SK-N-SH (cell line): ENCODE data around the gene MX2. TPM values are rescaled to one million over a fixed set of nuclear protein-coding genes. Genes with fewer than 3 reads are reported as not detected.

ENCODE experiments used
- CTCF ChIA-PET: fragments of 300-600, 350-600 bp; formaldehyde crosslinking; extraction: SDS; loops from one replicate; lab custom pipeline; 2021; lab: Yijun Ruan, JAX
- POLR2A ChIA-PET: fragments of 350-600 bp; sonication (Branson Sonifier 250); formaldehyde crosslinking; extraction: SDS; loops from one replicate; lab custom pipeline; 2020; ENCODE audit warnings: antibody characterized with exemption, inconsistent platforms; lab: Yijun Ruan, JAX
- DNase-seq: peaks from one replicate; pipeline ENCODE4 v3.0.0; 2012
- H2AFZ ChIP-seq: fragments of 200-600 bp; sonication (generic); 2 replicates; pipeline ENCODE4 v1.8.1; 2016; ENCODE audit warnings: antibody characterized with exemption, mild to moderate bottlenecking, low read depth
- H3F3A ChIP-seq: fragments of 200-600 bp; sonication (generic); replicated peaks from 2 replicates; pipeline ENCODE3; 2016; ENCODE audit warnings: antibody characterized with exemption, mild to moderate bottlenecking; ENCODE audit not compliant: insufficient read depth
- H3K27ac ChIP-seq, 2 experiments: fragments of 200-500 bp in 1 of 2; fragments of 200-600 bp in 1 of 2; sonication (Bioruptor generic) in 1 of 2; sonication (generic), shearing (Covaris generic) in 1 of 2; 2 replicates each; pipeline versions ENCODE4 v1.5.1 to v1.6.1; 2014 to 2016; ENCODE audit warnings: low read depth in 2 of 2, inconsistent platforms in 1 of 2, low read length in 1 of 2, mild to moderate bottlenecking in 1 of 2, mixed read lengths in 1 of 2
- H3K27me3 ChIP-seq: fragments of 200-600 bp; sonication (generic), shearing (Covaris generic); 2 replicates; pipeline ENCODE4 v1.6.1; 2016; ENCODE audit warnings: mixed run types; ENCODE audit not compliant: insufficient read depth
- H3K36me3 ChIP-seq, 2 experiments: fragments of 200-500 bp in 1 of 2; fragments of 200-600 bp in 1 of 2; sonication (Bioruptor generic) in 1 of 2; sonication (generic) in 1 of 2; replicated peaks in 1 of 2; 2 replicates each; pipeline versions ENCODE3 to v1.5.1; 2014 to 2016; ENCODE audit warnings: low read length in 1 of 2, mild to moderate bottlenecking in 1 of 2; ENCODE audit not compliant: insufficient read depth in 2 of 2, control insufficient read depth in 1 of 2
- H3K4me1 ChIP-seq, 2 experiments: fragments of 200-500 bp in 1 of 2; fragments of 200-600 bp in 1 of 2; sonication (Bioruptor generic) in 1 of 2; sonication (generic), shearing (Covaris generic) in 1 of 2; 2 replicates each; pipeline versions ENCODE4 v1.5.1 to v1.6.1; 2014 to 2016; ENCODE audit warnings: low read depth in 1 of 2, low read length in 1 of 2, mixed run types in 1 of 2; ENCODE audit not compliant: insufficient read depth in 2 of 2, control insufficient read depth in 1 of 2
- H3K4me2 ChIP-seq: fragments of 200-600 bp; sonication (generic), shearing (Covaris generic); 2 replicates; pipeline ENCODE4 v1.6.1; 2017; ENCODE audit warnings: mixed run types
- H3K4me3 ChIP-seq, 2 experiments: fragments of 200-500 bp in 1 of 2; fragments of 200-600 bp in 1 of 2; sonication (Bioruptor generic) in 1 of 2; sonication (generic), shearing (Covaris generic) in 1 of 2; 2 replicates each; pipeline versions ENCODE4 v1.5.1 to v1.8.1; 2014 to 2016; ENCODE audit warnings: low read depth in 2 of 2, inconsistent platforms in 1 of 2, low read length in 1 of 2, mild to moderate bottlenecking in 1 of 2, mixed read lengths in 1 of 2, moderate library complexity in 1 of 2
- H3K79me2 ChIP-seq: fragments of 200-600 bp; sonication (generic); 2 replicates; pipeline ENCODE4 v1.8.1; 2017; ENCODE audit warnings: mild to moderate bottlenecking; ENCODE audit not compliant: insufficient read depth
- H3K9ac ChIP-seq: fragments of 200-600 bp; sonication (generic); 2 replicates; pipeline ENCODE4 v1.6.1; 2017; ENCODE audit warnings: mixed run types
- H3K9me2 ChIP-seq: fragments of 200-600 bp; sonication (generic); 2 replicates; pipeline ENCODE4 v1.6.1; 2017; ENCODE audit warnings: mixed run types
- H3K9me3 ChIP-seq: fragments of 200-600 bp; sonication (generic); 2 replicates; pipeline ENCODE4 v1.6.1; 2017; ENCODE audit warnings: mixed run types, mild to moderate bottlenecking, moderate library complexity
- H4K20me1 ChIP-seq: fragments of 200-600 bp; sonication (generic); 2 replicates; pipeline ENCODE4 v1.6.1; 2017; ENCODE audit warnings: mild to moderate bottlenecking, mixed run types; ENCODE audit not compliant: insufficient read depth
- ELF1 ChIP-seq: IDR thresholded peaks from 2 replicates; pipeline ENCODE4 v1.4.0; 2012
- EP300 ChIP-seq, 2 experiments: IDR thresholded peaks; 2 replicates each; pipeline versions ENCODE4 v1.4.0 to v1.6.1; 2012; ENCODE audit warnings: borderline replicate concordance in 1 of 2, low read depth in 1 of 2, low read length in 1 of 2
- FOSL2 ChIP-seq: IDR thresholded peaks from 2 replicates; pipeline ENCODE4 v1.4.0; 2012; ENCODE audit warnings: low read depth, mild to moderate bottlenecking, moderate library complexity, borderline replicate concordance
- FOXM1 ChIP-seq: IDR thresholded peaks from 2 replicates; pipeline ENCODE4 v1.4.0; 2012; ENCODE audit warnings: low read depth, mild to moderate bottlenecking
- GABPA ChIP-seq: IDR thresholded peaks from 2 replicates; pipeline ENCODE4 v1.4.0; 2012; ENCODE audit warnings: low read depth, mild to moderate bottlenecking
- JUND ChIP-seq: IDR thresholded peaks from 2 replicates; pipeline ENCODE4 v1.4.0; 2012
- MAX ChIP-seq: IDR thresholded peaks from 2 replicates; pipeline ENCODE4 v1.4.0; 2012; ENCODE audit warnings: low read depth
- MEF2A ChIP-seq: IDR thresholded peaks from 2 replicates; pipeline ENCODE4 v1.4.0; 2012; ENCODE audit warnings: low read depth, borderline replicate concordance
- POLR2AphosphoS5 ChIP-seq: IDR thresholded peaks from 2 replicates; pipeline ENCODE4 v1.6.1; 2012; ENCODE audit warnings: low read depth, low read length
- RAD21 ChIP-seq: IDR thresholded peaks from 2 replicates; pipeline ENCODE4 v1.6.1; 2012; ENCODE audit warnings: mild to moderate bottlenecking, low read length
- RCOR1 ChIP-seq: fragments of 150-350 bp; IDR thresholded peaks from 2 replicates; pipeline ENCODE4 v1.6.1; 2017; ENCODE audit warnings: antibody characterized with exemption, low read length
- REST ChIP-seq: IDR thresholded peaks from 2 replicates; pipeline ENCODE4 v1.6.1; 2012; ENCODE audit warnings: mild to moderate bottlenecking, low read depth, low read length, moderate library complexity
- RFX5 ChIP-seq: IDR thresholded peaks from 2 replicates; pipeline ENCODE4 v1.6.1; 2012; ENCODE audit warnings: mild to moderate bottlenecking, improper control_type of control experiment, low read length
- SMC3 ChIP-seq: IDR thresholded peaks from 2 replicates; pipeline ENCODE4 v1.6.1; 2012; ENCODE audit warnings: low read depth, low read length, improper control_type of control experiment
- TAF1 ChIP-seq: IDR thresholded peaks from 2 replicates; pipeline ENCODE4 v1.6.1; 2012; ENCODE audit warnings: low read depth, mild to moderate bottlenecking, low read length, moderate library complexity, borderline replicate concordance
- TCF12 ChIP-seq: IDR thresholded peaks from 2 replicates; pipeline ENCODE4 v1.4.0; 2012
- TEAD4 ChIP-seq: IDR thresholded peaks from 2 replicates; pipeline ENCODE4 v1.4.0; 2012; ENCODE audit warnings: mild to moderate bottlenecking, borderline replicate concordance; ENCODE audit not compliant: insufficient read depth
- USF1 ChIP-seq: IDR thresholded peaks from 2 replicates; pipeline ENCODE4 v1.4.0; 2012; ENCODE audit warnings: low read depth, borderline replicate concordance
- USF2 ChIP-seq: fragments of 150-350 bp; IDR thresholded peaks from 2 replicates; pipeline ENCODE4 v1.6.1; 2017; ENCODE audit warnings: antibody characterized with exemption, low read length, low read depth, borderline replicate concordance
- YY1 ChIP-seq: IDR thresholded peaks from 2 replicates; pipeline ENCODE4 v1.4.0; 2012; ENCODE audit warnings: low read depth, mild to moderate bottlenecking
- ZBTB33 ChIP-seq: IDR thresholded peaks from 2 replicates; pipeline ENCODE4 v1.4.0; 2012; ENCODE audit warnings: low read depth, borderline replicate concordance
- WGBS: methylation state at CpG from one replicate; pipeline ENCODE4 v1.1.6; 2017; ENCODE audit warnings: low lambda C conversion rate; 5-methylcytosine and 5-hydroxymethylcytosine counted together
- polyA plus RNA-seq, 3 experiments: library from polyadenylated mRNA; depleted of rRNA; stranded (reverse); fragments of >200 nt; gene quantifications; 2 replicates each; pipeline ENCODE4 v1.2.3, GENCODE V29; 2012

MX2 gene
- polyA plus RNA-seq, 1 of the 3 experiments (the other 2 are of a cell fraction): 0.08 TPM

- Histone ChIP-seq H3K4me3 (no peak overlapping the region), H4K20me1 (no peaks in the 10 kb centered on the region), H3K9ac (no peak overlapping the region), H3K9me3 (no peaks in the 10 kb centered on the region), H3K27ac (no peak overlapping the region), H3K79me2 (no peaks in the 10 kb centered on the region), H3K4me1 (no peaks in the 10 kb centered on the region), H2AFZ (no peak overlapping the region), H3K27me3 (peaks cover 5% of the 10 kb centered on the region; the same call in 1 of the 2 replicates), H3K9me2 (no peaks in the 10 kb centered on the region), H3F3A (no peaks in the 10 kb centered on the region), H3K4me2 (no peak overlapping the region), H3K36me3 (no peaks in the 10 kb centered on the region)
- WGBS: 75% methylated on average over 1 of the region's 1 CpG
- CTCF ChIA-PET: interaction anchor here (1.4 kb wide), 1 partner anchor 51 kb away, joined by 4 read pairs; no protein-coding TSS in a partner anchor
- TF ChIP-seq RFX5 (no peak), FOSL2 (no peak), SMC3 (no peak), ELF1 (no peak), ZBTB33 (no peak), USF1 (no peak), REST (no peak), POLR2AphosphoS5 (no peak), TCF12 (no peak), JUND (no peak)
- POLR2A ChIA-PET: no interaction called here
- no peak for DNase-seq
Measured at GRCh38 chr21:41333752-41334151, 28.1 kb upstream of the MX2 start.

DNA sequence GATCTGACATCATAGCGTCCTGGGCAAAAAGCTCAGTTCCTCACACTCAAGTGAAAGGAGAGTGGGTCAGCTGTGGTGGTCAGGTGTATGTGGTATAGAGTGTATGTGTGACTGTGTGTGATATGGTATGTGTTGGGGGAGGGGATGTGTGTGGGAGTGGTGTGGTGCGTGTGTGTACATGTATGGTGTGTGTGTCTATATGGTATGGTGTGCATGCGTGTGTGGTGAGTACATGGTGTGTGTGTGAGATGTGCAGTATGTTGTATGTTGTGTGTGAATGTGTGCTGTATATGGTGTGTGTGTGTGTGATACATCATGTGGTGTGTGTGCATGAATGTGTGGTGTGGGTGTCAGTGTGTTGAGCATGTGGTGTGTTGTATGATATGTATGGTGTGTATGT, 24.3 kb upstream of the MX2 start:
- H3K4me3 ChIP-seq: no peak overlapping the region
- H3K9ac ChIP-seq: no peak overlapping the region
- no peaks in the 10 kb centered on the region for H3K79me2 ChIP-seq
- no peaks in the 10 kb centered on the region for H4K20me1 ChIP-seq
- H3K9me3 ChIP-seq: no peaks in the 10 kb centered on the region
- 38% methylated on average over 3 of the region's 3 CpGs for WGBS
- H3K9me2 ChIP-seq: no peaks in the 10 kb centered on the region
- H3K4me1 ChIP-seq: no peaks in the 10 kb centered on the region
- peaks cover 6% of the 10 kb centered on the region; the same call in 1 of the 2 replicates for H3K27me3 ChIP-seq
- ChIA-PET POLR2A (no interaction called here), CTCF (no interaction called here)
- no peak overlapping the region for H2AFZ ChIP-seq
- H3K4me2 ChIP-seq: no peak overlapping the region
- no peak for DNase-seq
- no peaks in the 10 kb centered on the region for H3F3A ChIP-seq
- H3K27ac ChIP-seq: no peak overlapping the region
- no peaks in the 10 kb centered on the region for H3K36me3 ChIP-seq
- TF ChIP-seq GABPA (no peak), RCOR1 (no peak), TAF1 (no peak), POLR2AphosphoS5 (no peak), YY1 (no peak), MEF2A (no peak), TEAD4 (no peak), MAX (no peak), SMC3 (no peak), EP300 (IDR thresholded peaks at IDR 0.05; ENCODE audit: borderline replicate concordance in 1 of 2, low read depth in 1 of 2, low read length in 1 of 2) (no peak), RAD21 (no peak), FOXM1 (no peak), USF2 (no peak)
